Neural crest cell (in vitro differentiated cells): ENCODE measurements around the gene OR7G2. TPM values are rescaled to one million over a fixed set of nuclear protein-coding genes. Genes with fewer than 3 reads are reported as not detected.

Experiments
- DNase-seq: peaks from one replicate; pipeline ENCODE4 v3.0.0; 2021; ENCODE audit warnings: low read depth, mixed read lengths, low spot score
- H3K27ac Mint-ChIP-seq: one replicate; pipeline ENCODE4 v1.8.0; 2021; ENCODE audit warnings: mild to moderate bottlenecking, mixed read lengths; ENCODE audit not compliant: unreplicated experiment
- H3K27me3 Mint-ChIP-seq: 2 replicates; pipeline ENCODE4 v1.8.0; 2021; ENCODE audit warnings: low read depth, mild to moderate bottlenecking, mixed read lengths
- H3K36me3 Mint-ChIP-seq: 2 replicates; pipeline ENCODE4 v1.8.0; 2021; ENCODE audit warnings: low read depth, mild to moderate bottlenecking, mixed read lengths
- H3K4me1 Mint-ChIP-seq: 2 replicates; pipeline ENCODE4 v1.8.0; 2021; ENCODE audit warnings: mixed read lengths
- H3K4me3 Mint-ChIP-seq: one replicate; pipeline ENCODE4 v1.8.0; 2021; ENCODE audit warnings: mild to moderate bottlenecking, mixed read lengths
- H3K9me3 Mint-ChIP-seq: 2 replicates; pipeline ENCODE4 v1.8.0; 2021; ENCODE audit warnings: mixed read lengths
- total RNA-seq: library from RNA; stranded (reverse); gene quantifications from 2 replicates; pipeline ENCODE4 v1.2.1, GENCODE V29; 2021
- TF ChIP-seq, protein P1 (sequence below): fragments of 200-600 bp; sonication (generic); conservative IDR thresholded peaks from 2 replicates; pipeline ENCODE4 v1.5.0; 2021; ENCODE audit warnings: antibody characterized with exemption, mild to moderate bottlenecking

The OR7G2 gene
- total RNA-seq, 1 donor from 2014 or later, result not detected

DNA sequence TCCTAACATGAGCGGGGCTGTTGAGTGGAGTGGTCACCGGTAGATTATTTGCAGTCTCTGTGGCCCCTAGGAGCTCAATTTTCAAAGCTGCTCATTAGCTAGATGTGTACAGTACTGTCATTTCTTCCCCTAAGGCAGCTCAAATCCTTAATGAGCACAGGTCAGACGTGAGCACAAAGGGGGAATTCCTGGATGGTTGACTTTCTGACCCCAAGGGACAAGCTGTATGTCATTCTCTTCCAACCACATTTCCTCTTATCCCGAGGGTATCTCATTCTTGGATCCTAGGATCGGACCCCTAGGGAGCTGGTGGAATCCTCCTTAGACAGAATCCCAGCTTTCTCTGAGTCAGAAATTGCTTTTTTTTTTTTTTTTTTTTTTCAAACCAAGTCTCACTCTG, 25.1 kb upstream of the OR7G2 start:
- Mint-ChIP-seq H3K4me3 (no peak overlapping the region), H3K36me3 (no peaks in the 10 kb centered on the region), H3K27me3 (peaks cover 35% of the 10 kb centered on the region), H3K27ac (no peak overlapping the region), H3K9me3 (peaks cover 3% of the 10 kb centered on the region), H3K4me1 (no peaks in the 10 kb centered on the region)
- TF ChIP-seq, protein P1, sequence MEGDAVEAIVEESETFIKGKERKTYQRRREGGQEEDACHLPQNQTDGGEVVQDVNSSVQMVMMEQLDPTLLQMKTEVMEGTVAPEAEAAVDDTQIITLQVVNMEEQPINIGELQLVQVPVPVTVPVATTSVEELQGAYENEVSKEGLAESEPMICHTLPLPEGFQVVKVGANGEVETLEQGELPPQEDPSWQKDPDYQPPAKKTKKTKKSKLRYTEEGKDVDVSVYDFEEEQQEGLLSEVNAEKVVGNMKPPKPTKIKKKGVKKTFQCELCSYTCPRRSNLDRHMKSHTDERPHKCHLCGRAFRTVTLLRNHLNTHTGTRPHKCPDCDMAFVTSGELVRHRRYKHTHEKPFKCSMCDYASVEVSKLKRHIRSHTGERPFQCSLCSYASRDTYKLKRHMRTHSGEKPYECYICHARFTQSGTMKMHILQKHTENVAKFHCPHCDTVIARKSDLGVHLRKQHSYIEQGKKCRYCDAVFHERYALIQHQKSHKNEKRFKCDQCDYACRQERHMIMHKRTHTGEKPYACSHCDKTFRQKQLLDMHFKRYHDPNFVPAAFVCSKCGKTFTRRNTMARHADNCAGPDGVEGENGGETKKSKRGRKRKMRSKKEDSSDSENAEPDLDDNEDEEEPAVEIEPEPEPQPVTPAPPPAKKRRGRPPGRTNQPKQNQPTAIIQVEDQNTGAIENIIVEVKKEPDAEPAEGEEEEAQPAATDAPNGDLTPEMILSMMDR, result no peak
- DNase-seq, result no peak

DNA sequence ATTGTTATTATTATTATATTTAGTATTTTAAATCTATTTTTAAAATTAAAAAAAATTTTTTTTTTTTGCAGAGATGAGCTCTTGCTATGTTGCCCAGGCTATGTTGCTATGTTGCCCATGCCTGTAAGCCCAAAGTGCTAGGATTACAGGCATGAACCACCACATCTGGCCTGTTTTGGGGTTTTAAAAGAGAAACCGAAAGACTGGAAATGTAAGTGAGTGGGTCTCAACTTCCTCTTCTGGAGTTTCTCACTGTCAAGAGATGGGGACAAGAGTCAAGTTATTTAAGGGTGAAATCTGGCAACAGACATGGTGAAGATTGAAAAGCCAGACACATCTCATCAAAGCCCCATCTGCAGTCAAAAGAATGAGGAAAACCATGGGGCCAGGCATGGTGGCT, 23.7 kb upstream of the OR7G2 start:
- H3K4me1 Mint-ChIP-seq, result no peaks in the 10 kb centered on the region
- TF ChIP-seq, protein P1, result no peak
- no peak overlapping the region for H3K27ac Mint-ChIP-seq
- H3K27me3 Mint-ChIP-seq, result peaks cover 41% of the 10 kb centered on the region
- no peak overlapping the region for H3K4me3 Mint-ChIP-seq
- no peak for DNase-seq
- no peaks in the 10 kb centered on the region for H3K36me3 Mint-ChIP-seq
- no peaks in the 10 kb centered on the region for H3K9me3 Mint-ChIP-seq

- DNase-seq, result no peak
- TF ChIP-seq, protein P1, result no peak
- Mint-ChIP-seq H3K4me1 (no peaks in the 10 kb centered on the region), H3K27ac (no peak overlapping the region), H3K4me3 (no peak overlapping the region), H3K27me3 (peaks cover 32% of the 10 kb centered on the region), H3K36me3 (no peaks in the 10 kb centered on the region), H3K9me3 (no peaks in the 10 kb centered on the region)
Measured at GRCh38 chr19:9128171-9128570, 20.9 kb upstream of the OR7G2 start.

DNA sequence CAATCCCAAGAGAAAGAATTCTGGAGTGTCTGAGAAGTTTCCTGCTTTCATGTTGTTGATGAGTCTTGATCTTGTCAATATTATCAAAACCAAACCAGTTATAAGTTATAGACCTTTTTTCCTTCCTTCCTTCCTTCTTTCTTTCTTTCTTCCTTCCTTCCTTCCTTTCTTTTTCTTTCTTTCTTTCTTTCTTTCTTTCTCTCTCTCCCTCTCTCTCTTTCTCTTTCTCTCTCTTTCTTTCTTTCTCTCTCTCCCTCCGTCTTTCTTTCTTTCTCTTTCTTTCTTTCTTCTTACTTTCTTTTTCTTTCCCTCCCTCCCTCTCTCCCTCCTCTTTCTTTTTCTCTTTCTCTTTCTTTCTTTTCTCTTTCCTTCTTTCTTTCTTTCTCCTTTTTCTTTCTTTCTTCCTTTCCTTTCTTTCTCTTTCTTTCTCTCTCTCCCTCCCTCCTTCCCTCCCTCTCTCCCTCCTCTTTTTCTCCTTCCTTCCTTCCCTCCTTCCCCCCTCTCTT, 19.7 kb upstream of the OR7G2 start, which contains the start of gene OR7G3:
TSS of gene OR7G3 (minus strand) at position 51 of the 506 bp plus-strand sequence. CDS start at position 51, 0 bp downstream.
- H3K36me3 Mint-ChIP-seq, result no peaks in the 10 kb centered on the region
- DNase-seq, result no peak
- H3K27ac Mint-ChIP-seq, result no peak within 1 kb of the TSS
- TF ChIP-seq, protein P1, result no peak
- no peak within 1 kb of the TSS for H3K4me3 Mint-ChIP-seq
- H3K27me3 Mint-ChIP-seq, result peaks cover 22% of the 10 kb centered on the region
- H3K9me3 Mint-ChIP-seq, result peaks cover 3% of the 10 kb centered on the region
- H3K4me1 Mint-ChIP-seq, result no peaks in the 10 kb centered on the region

- DNase-seq, result no peak
- Mint-ChIP-seq H3K4me3 (no peak overlapping the region), H3K4me1 (no peaks in the 10 kb centered on the region), H3K27me3 (peaks cover 41% of the 10 kb centered on the region), H3K27ac (no peak overlapping the region), H3K9me3 (peaks cover 5% of the 10 kb centered on the region), H3K36me3 (no peaks in the 10 kb centered on the region)
- TF ChIP-seq, protein P1, result no peak
Measured at GRCh38 chr19:9116547-9116946, 9.3 kb upstream of the OR7G2 start.
